22Rv1 (cell line): ENCODE results near the gene RORC.

Experiments
- CTCF ChIP-seq: fragments of 450-650 bp; IDR thresholded peaks from 2 replicates; pipeline ENCODE4 v1.5.1; 2017; ENCODE audit warnings: mild to moderate bottlenecking
- ZFX ChIP-seq: fragments of 450-650 bp; IDR thresholded peaks from 2 replicates; pipeline ENCODE4 v1.6.1; 2017; ENCODE audit warnings: antibody characterized with exemption, borderline replicate concordance

- TF ChIP-seq CTCF = no peak
- no peak for TF ChIP-seq ZFX
Measured at GRCh38 chr1:151868486-151868885, 36.9 kb upstream of the RORC start.
